ENCODE measurements around the gene REXO5. TPM values are rescaled to one million over a fixed set of nuclear protein-coding genes. Genes with fewer than 3 reads are reported as not detected.
"Not testable (repeated sequence)": the region's sequence is repeated elsewhere in the genome, so short reads cannot be mapped to it uniquely, and the experiment has no call there.

The REXO5 gene
- total and polyA plus RNA-seq, 9 donors, result 0.73 to 7.6 (median 3.5) TPM

- H3K4me1 ChIP-seq (ENCODE audit: insufficient read depth), result peaks cover 4% of the 10 kb centered on the region
- WGBS, 3 donors, result 64 to 77% (median 71%) methylated on average over 4 of the region's 4 CpGs
- H3K27ac ChIP-seq, result no peak overlapping the region
- TF ChIP-seq, protein P1, sequence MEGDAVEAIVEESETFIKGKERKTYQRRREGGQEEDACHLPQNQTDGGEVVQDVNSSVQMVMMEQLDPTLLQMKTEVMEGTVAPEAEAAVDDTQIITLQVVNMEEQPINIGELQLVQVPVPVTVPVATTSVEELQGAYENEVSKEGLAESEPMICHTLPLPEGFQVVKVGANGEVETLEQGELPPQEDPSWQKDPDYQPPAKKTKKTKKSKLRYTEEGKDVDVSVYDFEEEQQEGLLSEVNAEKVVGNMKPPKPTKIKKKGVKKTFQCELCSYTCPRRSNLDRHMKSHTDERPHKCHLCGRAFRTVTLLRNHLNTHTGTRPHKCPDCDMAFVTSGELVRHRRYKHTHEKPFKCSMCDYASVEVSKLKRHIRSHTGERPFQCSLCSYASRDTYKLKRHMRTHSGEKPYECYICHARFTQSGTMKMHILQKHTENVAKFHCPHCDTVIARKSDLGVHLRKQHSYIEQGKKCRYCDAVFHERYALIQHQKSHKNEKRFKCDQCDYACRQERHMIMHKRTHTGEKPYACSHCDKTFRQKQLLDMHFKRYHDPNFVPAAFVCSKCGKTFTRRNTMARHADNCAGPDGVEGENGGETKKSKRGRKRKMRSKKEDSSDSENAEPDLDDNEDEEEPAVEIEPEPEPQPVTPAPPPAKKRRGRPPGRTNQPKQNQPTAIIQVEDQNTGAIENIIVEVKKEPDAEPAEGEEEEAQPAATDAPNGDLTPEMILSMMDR (IDR thresholded peaks at IDR 0.05), result no peak
- TF ChIP-seq POLR2A (IDR thresholded peaks at IDR 0.05) (no peak), EP300 (IDR thresholded peaks at IDR 0.05) (no peak)
- no peaks in the 10 kb centered on the region for H3K27me3 ChIP-seq
- no peaks in the 10 kb centered on the region for H3K9me3 ChIP-seq
- no peaks in the 10 kb centered on the region for H3K36me3 ChIP-seq
- intact Hi-C loops (cut with DNase I), result no loop called here
- no peak for DNase-seq
- no peak overlapping the region for H3K4me3 ChIP-seq
Measured at GRCh38 chr16:20859699-20860098, 53.4 kb downstream of the REXO5 start.

DNA sequence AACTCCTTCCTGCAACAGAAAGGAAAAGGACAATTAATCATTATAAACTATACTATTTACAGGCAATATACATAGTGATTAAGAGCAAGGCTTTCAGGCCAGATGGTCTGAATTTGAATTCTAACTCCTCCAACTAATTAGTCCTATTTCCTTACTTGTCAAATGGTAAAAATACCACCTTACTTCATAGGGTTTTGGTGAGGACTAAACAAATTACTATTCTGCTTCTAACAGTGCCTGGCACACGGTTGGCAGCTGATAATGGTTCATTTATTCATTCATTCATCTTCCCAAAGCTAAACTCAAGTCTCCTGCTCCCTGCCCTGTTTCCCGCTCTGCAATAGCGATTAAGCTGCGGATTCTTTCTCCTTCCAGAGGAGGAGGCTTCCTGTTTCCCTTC, 54.0 kb downstream of the REXO5 start:
- Histone ChIP-seq H3K9me3 (no peaks in the 10 kb centered on the region), H3K4me1 (ENCODE audit: insufficient read depth) (peaks cover 4% of the 10 kb centered on the region), H3K27ac (no peak overlapping the region), H3K36me3 (no peaks in the 10 kb centered on the region), H3K4me3 (no peak overlapping the region), H3K27me3 (no peaks in the 10 kb centered on the region)
- WGBS, 3 donors, result 77 to 82% (median 79%) methylated on average over 4 of the region's 4 CpGs
- no peak for DNase-seq
- TF ChIP-seq POLR2A (IDR thresholded peaks at IDR 0.05) (no peak), EP300 (IDR thresholded peaks at IDR 0.05) (no peak)
- TF ChIP-seq, protein P1 (IDR thresholded peaks at IDR 0.05), result no peak
- intact Hi-C loops (cut with DNase I), result no loop called here

DNA sequence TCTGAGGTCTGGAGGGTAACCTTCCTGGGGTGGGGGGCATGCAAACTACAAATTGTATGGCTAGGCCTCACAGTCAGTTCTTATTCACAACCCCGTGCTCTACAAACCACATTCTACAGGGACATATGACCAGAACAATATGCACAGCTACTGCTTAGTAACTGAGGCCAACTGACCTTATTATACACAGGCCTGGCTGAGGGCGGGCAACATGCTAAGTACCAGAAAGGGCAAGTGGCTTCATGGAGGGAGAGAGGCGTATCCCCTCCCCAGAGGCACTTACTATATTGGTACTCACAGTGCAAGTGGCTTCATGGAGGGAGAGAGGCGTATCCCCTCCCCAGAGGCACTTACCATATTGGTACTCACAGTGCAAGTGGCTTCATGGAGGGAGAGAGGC, 54.7 kb downstream of the REXO5 start:
- DNase-seq; H3K36me3 ChIP-seq; H3K4me3 ChIP-seq; intact Hi-C loops (cut with DNase I); H3K27me3 ChIP-seq; H3K27ac ChIP-seq; H3K9me3 ChIP-seq; H3K4me1 ChIP-seq (ENCODE audit: insufficient read depth): not testable (repeated sequence)
- 77 to 94% (median 93%) methylated on average over 1 to 4 of the region's 4 CpGs for WGBS, 3 donors

DNA sequence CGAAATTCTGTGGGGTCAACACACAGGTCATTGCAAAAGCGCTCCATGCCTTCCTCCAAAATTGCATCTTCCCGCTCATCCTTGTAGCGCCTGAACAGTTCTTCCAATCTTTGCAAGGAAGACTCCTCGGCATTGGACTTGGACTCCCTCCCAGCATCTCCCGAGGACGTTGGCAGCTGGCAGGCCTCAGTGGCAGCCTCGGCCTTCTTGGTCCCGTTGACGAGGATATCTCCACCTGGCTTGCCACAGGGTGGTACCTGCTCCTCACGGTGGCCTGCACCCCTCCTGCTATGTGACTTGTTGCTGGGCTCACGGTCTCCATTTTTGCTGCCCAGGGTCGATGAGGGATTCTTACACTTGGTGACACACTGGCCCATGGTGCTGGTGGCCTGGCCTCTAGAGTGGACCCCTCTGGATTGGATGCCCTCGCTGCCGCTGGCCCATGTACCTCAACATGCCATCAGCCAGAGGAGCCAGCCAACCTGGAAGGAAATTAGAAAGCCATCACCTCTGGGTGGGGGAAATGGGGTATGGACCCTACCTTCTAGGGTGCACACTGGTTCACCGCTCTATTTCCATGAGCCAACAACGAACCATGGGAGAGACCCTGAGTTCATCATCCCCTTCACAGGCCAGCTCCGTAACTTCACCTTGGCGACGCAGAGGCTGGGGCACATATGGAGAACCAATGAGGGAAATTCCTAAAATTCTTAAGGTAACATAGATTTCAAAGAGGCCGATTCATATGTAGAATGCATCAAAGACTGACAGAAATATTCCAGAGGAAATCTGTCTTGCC, 56.0 kb downstream of the REXO5 start:
- H3K36me3 ChIP-seq, result no peaks in the 10 kb centered on the region
- H3K4me3 ChIP-seq, result no peak overlapping the region
- intact Hi-C loops (cut with DNase I), result no loop called here
- DNase-seq, result no peak
- TF ChIP-seq EP300 (IDR thresholded peaks at IDR 0.05), result no peak
- TF ChIP-seq, protein P1 (IDR thresholded peaks at IDR 0.05), result no peak
- TF ChIP-seq POLR2A (IDR thresholded peaks at IDR 0.05), result no peak
- H3K27ac ChIP-seq, result no peak overlapping the region
- no peaks in the 10 kb centered on the region for H3K9me3 ChIP-seq
- whole genome bisulfite sequencing, 3 donors, result 94 to 95% (median 95%) methylated on average over 21 of the region's 21 CpGs
- no peaks in the 10 kb centered on the region for H3K27me3 ChIP-seq
- H3K4me1 ChIP-seq (ENCODE audit: insufficient read depth), result peaks cover 15% of the 10 kb centered on the region

DNA sequence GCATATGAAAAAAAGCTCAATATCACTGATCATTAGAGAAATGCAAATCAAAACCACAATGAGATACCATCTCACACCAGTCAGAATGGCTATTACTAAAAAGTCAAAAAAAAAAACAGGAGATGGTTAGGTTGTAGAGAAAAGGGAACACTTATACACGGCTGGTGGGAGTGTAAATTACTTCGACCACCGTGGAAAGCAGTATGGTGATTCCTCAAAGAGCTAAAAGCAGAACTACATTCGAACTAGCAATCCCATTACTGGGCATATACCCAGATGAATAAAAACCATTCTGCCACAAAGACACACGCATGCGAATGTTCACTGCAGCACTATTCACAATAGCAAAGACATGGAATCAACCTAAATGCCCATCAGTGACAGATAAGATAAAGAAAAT, 58.0 kb downstream of the REXO5 start:
- H3K4me3 ChIP-seq; intact Hi-C loops (cut with DNase I); H3K27ac ChIP-seq; H3K27me3 ChIP-seq; DNase-seq; H3K9me3 ChIP-seq; H3K36me3 ChIP-seq: not testable (repeated sequence)
- H3K4me1 ChIP-seq (ENCODE audit: insufficient read depth), result peaks cover 21% of the 10 kb centered on the region
- 97 to 99% (median 98%) methylated on average over 6 of the region's 6 CpGs for WGBS, 3 donors

Measured in ovary (tissue), 9 donors.